Heart left ventricle (tissue), 13 donors: ENCODE results near the gene A3GALT2.

Source experiments
- POLR2A ChIP-seq, 2 donors: fragments of 450-650 bp; IDR thresholded peaks; one replicate each; pipeline ENCODE4 v1.6.1; 2017; ENCODE audit warnings: antibody characterized with exemption in 2 of 2, mild to moderate bottlenecking in 2 of 2, moderate library complexity in 2 of 2
- TF ChIP-seq, protein P1 (sequence below), 12 donors: fragments of 200-600 bp; sonication (generic) in 4 of 12; IDR thresholded peaks; one replicate each; pipeline versions ENCODE4 v1.5.0 to v1.8.0; 2018 to 2022; ENCODE audit warnings: antibody characterized with exemption in 12 of 12, mild to moderate bottlenecking in 5 of 12
- donor health status: ischemic (EF 13 %, LVEDD 7.1; RV severe dilation, severe dysfunction).
- donor health status: DM: no; HTN: yes; CAD: no.
- donor health status: DM: no; HTN: no; CAD: no.
- donor health status: ischemic (EF 25% LVEDD 6.9; RV normal size, moderate dysfunction).
- donor health status: ischemic (EF 25% LVEDD 5.7; RV mildly dilated, moderate dysfunction).
- donor health status: ischemic (EF 35%, LVEDD 5.7; RV mildly dilated, moderate dysfunction).
- donor health status: nonischemic (EF 11% LVEDD 7.7; RV severe dilation, severe dysfunction).
- donor health status: DM: yes; HTN: yes; CAD: no.
- donor health status: PGD.
- donor health status: ischemic (EF 29% LVEDD 5.4; RV normal size, mild dysfunction).
- donor health status: nonischemic (EF 23%, LVEDD 6.1; RV moderate dilation, normal function).

- TF ChIP-seq, protein P1, sequence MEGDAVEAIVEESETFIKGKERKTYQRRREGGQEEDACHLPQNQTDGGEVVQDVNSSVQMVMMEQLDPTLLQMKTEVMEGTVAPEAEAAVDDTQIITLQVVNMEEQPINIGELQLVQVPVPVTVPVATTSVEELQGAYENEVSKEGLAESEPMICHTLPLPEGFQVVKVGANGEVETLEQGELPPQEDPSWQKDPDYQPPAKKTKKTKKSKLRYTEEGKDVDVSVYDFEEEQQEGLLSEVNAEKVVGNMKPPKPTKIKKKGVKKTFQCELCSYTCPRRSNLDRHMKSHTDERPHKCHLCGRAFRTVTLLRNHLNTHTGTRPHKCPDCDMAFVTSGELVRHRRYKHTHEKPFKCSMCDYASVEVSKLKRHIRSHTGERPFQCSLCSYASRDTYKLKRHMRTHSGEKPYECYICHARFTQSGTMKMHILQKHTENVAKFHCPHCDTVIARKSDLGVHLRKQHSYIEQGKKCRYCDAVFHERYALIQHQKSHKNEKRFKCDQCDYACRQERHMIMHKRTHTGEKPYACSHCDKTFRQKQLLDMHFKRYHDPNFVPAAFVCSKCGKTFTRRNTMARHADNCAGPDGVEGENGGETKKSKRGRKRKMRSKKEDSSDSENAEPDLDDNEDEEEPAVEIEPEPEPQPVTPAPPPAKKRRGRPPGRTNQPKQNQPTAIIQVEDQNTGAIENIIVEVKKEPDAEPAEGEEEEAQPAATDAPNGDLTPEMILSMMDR (IDR thresholded peaks at IDR 0.05), result no peak
- no peak for TF ChIP-seq POLR2A (IDR thresholded peaks at IDR 0.05)
These were observed 1.5 kb downstream of the A3GALT2 start for GRCh38 chr1:33319186-33319948.
